Stimulated activated memory B cell treated with anti-CD40 and anti-IgM and Interleukin-4, amounts not matched to agents 10 μg/mL and 1 μg/mL and 100 μg/mL, for 72 hours (primary cell): ENCODE data around the gene PON1.

Source experiments
- ATAC-seq: fragments of 150-1000 bp; cut with Tn5 transposase; 2 replicates; pipeline ENCODE4 v1.10.0; 2021
- H3K27ac Mint-ChIP-seq: one replicate; pipeline ENCODE4 v1.8.0; 2022; ENCODE audit warnings: mild to moderate bottlenecking, mixed read lengths
- H3K27me3 Mint-ChIP-seq: one replicate; pipeline ENCODE4 v1.8.0; 2022; ENCODE audit warnings: mixed read lengths
- H3K36me3 Mint-ChIP-seq: one replicate; pipeline ENCODE4 v1.8.0; 2022; ENCODE audit warnings: mixed read lengths
- H3K4me1 Mint-ChIP-seq: one replicate; pipeline ENCODE4 v1.8.0; 2022; ENCODE audit warnings: mixed read lengths
- H3K4me3 Mint-ChIP-seq: one replicate; pipeline ENCODE4 v1.8.0; 2022; ENCODE audit warnings: mild to moderate bottlenecking, moderate library complexity, mixed read lengths
- H3K9me3 Mint-ChIP-seq: one replicate; pipeline ENCODE4 v1.8.0; 2022; ENCODE audit warnings: mixed read lengths

The PON1 gene

GRCh38 chr7:95323410-95324129 lies 762 bp downstream of the PON1 start:
- no peaks in the 10 kb centered on the region for H3K36me3 Mint-ChIP-seq
- no peak overlapping the region for H3K4me3 Mint-ChIP-seq
- H3K9me3 Mint-ChIP-seq = no peaks in the 10 kb centered on the region
- peaks cover 13% of the 10 kb centered on the region for H3K27me3 Mint-ChIP-seq
- ATAC-seq = no peak
- H3K4me1 Mint-ChIP-seq = peaks cover 4% of the 10 kb centered on the region
- no peak overlapping the region for H3K27ac Mint-ChIP-seq

GRCh38 chr7:95322854-95323253 lies 1.5 kb downstream of the PON1 start:
- Mint-ChIP-seq H3K27ac (no peak overlapping the region), H3K36me3 (no peaks in the 10 kb centered on the region), H3K4me3 (no peak overlapping the region), H3K4me1 (peaks cover 4% of the 10 kb centered on the region), H3K27me3 (peaks cover 9% of the 10 kb centered on the region), H3K9me3 (no peaks in the 10 kb centered on the region)
- ATAC-seq = no peak

GRCh38 chr7:95322396-95322795 lies 1.9 kb downstream of the PON1 start:
- H3K9me3 Mint-ChIP-seq = no peaks in the 10 kb centered on the region
- H3K4me1 Mint-ChIP-seq = peaks cover 4% of the 10 kb centered on the region
- no peak overlapping the region for H3K27ac Mint-ChIP-seq
- H3K27me3 Mint-ChIP-seq = peaks cover 4% of the 10 kb centered on the region
- H3K36me3 Mint-ChIP-seq = no peaks in the 10 kb centered on the region
- no peak for ATAC-seq
- H3K4me3 Mint-ChIP-seq = no peak overlapping the region

GRCh38 chr7:95321720-95322119 lies 2.6 kb downstream of the PON1 start:
- Mint-ChIP-seq H3K4me1 (peaks cover 4% of the 10 kb centered on the region), H3K27me3 (no peaks in the 10 kb centered on the region), H3K4me3 (no peak overlapping the region), H3K9me3 (no peaks in the 10 kb centered on the region), H3K27ac (no peak overlapping the region), H3K36me3 (no peaks in the 10 kb centered on the region)
- no peak for ATAC-seq

DNA sequence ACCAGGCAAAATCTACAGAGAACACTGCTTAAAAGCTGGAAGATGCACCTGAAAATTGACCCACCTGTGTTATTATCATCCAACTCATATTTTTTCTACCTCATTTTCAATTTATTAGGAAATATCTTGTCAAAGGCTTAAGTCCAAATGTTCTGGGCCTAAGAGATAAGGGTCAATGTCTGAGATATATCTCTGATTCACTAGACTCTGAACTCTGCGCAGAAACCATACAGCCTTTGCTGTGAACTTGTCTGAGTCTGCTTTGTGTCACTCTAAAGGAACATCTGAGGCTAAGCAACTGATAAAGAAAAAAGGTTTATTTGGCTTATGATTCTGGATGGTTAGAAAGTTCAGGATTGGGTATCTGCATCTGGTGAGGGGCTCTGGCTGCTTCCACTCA lies 3.7 kb downstream of the PON1 start:
- Mint-ChIP-seq H3K27ac (no peak overlapping the region), H3K9me3 (no peaks in the 10 kb centered on the region), H3K36me3 (no peaks in the 10 kb centered on the region), H3K27me3 (no peaks in the 10 kb centered on the region), H3K4me3 (no peak overlapping the region), H3K4me1 (peaks cover 4% of the 10 kb centered on the region)
- ATAC-seq = no peak

GRCh38 chr7:95319570-95319969 lies 4.8 kb downstream of the PON1 start:
- Mint-ChIP-seq H3K27me3 (peaks cover under 1% of the 10 kb centered on the region), H3K9me3 (no peaks in the 10 kb centered on the region), H3K36me3 (no peaks in the 10 kb centered on the region), H3K27ac (no peak overlapping the region), H3K4me3 (no peak overlapping the region), H3K4me1 (peaks cover 5% of the 10 kb centered on the region)
- ATAC-seq = no peak

DNA sequence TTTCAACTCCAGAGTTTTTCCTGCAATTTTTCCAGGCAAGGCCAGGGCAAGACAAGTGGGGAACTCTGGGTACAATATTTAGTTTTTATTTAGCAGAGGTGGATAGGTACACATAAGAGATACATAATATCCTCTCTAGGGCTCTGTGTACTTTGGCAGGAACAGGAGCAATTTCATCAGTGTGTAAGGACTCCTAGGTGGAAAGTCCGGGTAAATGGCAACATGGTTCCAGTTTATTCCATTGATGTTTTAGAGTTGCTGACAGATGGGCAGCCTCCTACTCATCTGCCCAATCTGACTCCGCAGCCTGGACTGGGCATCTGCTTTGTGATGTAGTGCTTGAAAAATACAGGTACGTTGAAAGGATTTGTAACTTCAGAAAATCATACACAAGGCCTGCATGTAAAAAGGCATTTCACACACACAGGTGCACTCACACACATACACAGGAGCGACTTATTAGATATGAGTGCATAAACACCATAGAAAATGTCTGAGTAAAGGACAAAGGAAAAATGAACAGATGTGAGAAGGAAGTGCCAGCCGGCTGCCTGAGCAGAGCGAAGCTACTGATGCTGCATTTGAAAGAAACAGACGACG lies 5.7 kb downstream of the PON1 start:
- no peaks in the 10 kb centered on the region for H3K36me3 Mint-ChIP-seq
- H3K9me3 Mint-ChIP-seq = no peaks in the 10 kb centered on the region
- H3K4me3 Mint-ChIP-seq = no peak overlapping the region
- ATAC-seq = no peak
- peaks cover 15% of the 10 kb centered on the region for H3K4me1 Mint-ChIP-seq
- H3K27ac Mint-ChIP-seq = no peak overlapping the region
- peaks cover 10% of the 10 kb centered on the region for H3K27me3 Mint-ChIP-seq

DNA sequence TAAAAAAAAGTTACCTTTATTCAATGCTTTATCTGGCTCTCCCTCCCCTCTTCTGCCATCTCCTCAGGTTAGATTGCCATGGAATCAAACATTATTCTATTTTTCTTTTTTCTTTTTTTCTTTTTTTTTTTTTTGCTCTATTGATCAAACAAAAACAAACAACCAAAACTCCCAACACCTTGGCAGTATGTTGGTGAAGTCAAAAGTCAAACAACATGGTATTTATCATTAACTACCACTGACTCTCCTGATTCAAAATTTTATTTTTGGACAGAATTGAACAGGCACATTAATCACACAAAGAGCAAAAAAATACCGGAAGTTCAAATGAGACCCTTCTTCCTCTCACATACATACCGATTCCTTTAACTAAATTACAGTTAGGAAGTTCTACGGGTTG lies 6.4 kb downstream of the PON1 start:
- Mint-ChIP-seq H3K9me3 (no peaks in the 10 kb centered on the region), H3K4me1 (peaks cover 16% of the 10 kb centered on the region), H3K4me3 (no peak overlapping the region), H3K36me3 (no peaks in the 10 kb centered on the region), H3K27ac (no peak overlapping the region), H3K27me3 (peaks cover 14% of the 10 kb centered on the region)
- ATAC-seq = no peak

GRCh38 chr7:95317546-95317945 lies 6.8 kb downstream of the PON1 start:
- Mint-ChIP-seq H3K4me3 (no peak overlapping the region), H3K9me3 (no peaks in the 10 kb centered on the region), H3K27me3 (peaks cover 14% of the 10 kb centered on the region), H3K4me1 (peaks cover 16% of the 10 kb centered on the region), H3K27ac (no peak overlapping the region), H3K36me3 (no peaks in the 10 kb centered on the region)
- ATAC-seq = no peak

DNA sequence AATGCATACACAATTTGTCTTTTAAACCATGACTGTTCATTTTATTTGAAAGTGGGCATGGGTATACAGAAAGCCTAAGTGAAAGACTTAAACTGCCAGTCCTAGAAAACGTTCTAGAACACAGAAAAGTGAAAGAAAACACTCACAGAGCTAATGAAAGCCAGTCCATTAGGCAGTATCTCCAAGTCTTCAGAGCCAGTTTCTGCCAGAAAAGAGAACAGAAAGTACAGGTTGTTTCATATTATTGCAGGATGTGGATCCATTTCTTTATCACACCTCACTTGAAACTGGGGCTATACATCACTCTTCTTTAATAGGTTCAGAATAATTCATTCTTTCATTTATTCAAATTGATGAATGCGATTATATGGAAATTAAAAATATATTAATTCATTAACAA lies 7.7 kb downstream of the PON1 start:
- ATAC-seq = no peak

DNA sequence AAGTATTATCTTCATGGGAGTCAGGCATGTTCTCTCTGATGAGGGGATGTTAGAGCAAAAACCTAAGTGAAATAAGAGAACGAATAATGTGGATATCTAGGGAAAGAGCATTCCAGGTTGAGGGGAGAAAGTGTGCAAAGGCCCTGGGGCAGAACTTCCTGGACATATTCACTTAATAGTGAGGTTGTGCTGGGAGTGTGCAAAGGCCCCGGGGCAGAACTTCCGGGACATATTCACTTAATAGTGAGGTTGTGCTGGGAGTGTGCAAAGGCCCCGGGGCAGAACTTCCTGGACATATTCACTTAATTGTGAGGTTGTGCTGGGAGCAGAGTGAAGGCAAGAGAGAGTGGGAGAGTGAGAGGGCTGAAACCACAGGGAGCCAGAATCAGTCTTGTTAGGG lies 11.8 kb downstream of the PON1 start:
- H3K4me3 Mint-ChIP-seq = no peak overlapping the region
- no peak overlapping the region for H3K27ac Mint-ChIP-seq
- H3K27me3 Mint-ChIP-seq = peaks cover 30% of the 10 kb centered on the region
- ATAC-seq = no peak
- peaks cover 12% of the 10 kb centered on the region for H3K4me1 Mint-ChIP-seq
- no peaks in the 10 kb centered on the region for H3K9me3 Mint-ChIP-seq
- H3K36me3 Mint-ChIP-seq = no peaks in the 10 kb centered on the region

More for the DNA sequence above, 7.7 kb downstream of the PON1 start:
- Mint-ChIP-seq H3K27ac (no peak overlapping the region), H3K4me1 (peaks cover 16% of the 10 kb centered on the region), H3K9me3 (no peaks in the 10 kb centered on the region), H3K27me3 (peaks cover 14% of the 10 kb centered on the region), H3K4me3 (no peak overlapping the region), H3K36me3 (no peaks in the 10 kb centered on the region)

DNA sequence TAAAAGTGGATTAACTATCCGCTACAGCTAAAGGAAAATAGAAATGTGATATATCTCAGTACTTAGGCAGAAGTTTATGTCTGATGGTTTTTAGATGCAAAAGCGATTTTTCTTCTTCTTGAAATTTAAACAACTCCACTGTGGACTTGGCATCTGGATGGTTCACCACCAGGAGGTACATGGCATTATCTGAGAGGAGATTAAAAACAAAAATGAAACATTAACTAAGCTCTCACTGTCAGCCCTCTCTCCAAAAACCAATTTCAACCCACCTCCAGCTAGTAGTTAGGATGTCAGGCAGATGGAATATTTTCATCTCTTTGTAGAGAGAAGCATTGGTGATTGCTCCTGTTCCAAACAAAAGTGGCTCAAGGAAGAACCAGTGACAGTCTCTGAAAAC lies 12.9 kb downstream of the PON1 start:
- H3K9me3 Mint-ChIP-seq = no peaks in the 10 kb centered on the region
- no peak overlapping the region for H3K4me3 Mint-ChIP-seq

GRCh38 chr7:95309951-95310350 lies 14.4 kb downstream of the PON1 start:
- H3K9me3 Mint-ChIP-seq = no peaks in the 10 kb centered on the region
- H3K27ac Mint-ChIP-seq = no peak overlapping the region
- H3K4me1 Mint-ChIP-seq = peaks cover 12% of the 10 kb centered on the region
- no peaks in the 10 kb centered on the region for H3K36me3 Mint-ChIP-seq
- peaks cover 43% of the 10 kb centered on the region for H3K27me3 Mint-ChIP-seq
- no peak overlapping the region for H3K4me3 Mint-ChIP-seq
- no peak for ATAC-seq

More for the DNA sequence above, 12.9 kb downstream of the PON1 start:
- peaks cover 34% of the 10 kb centered on the region for H3K27me3 Mint-ChIP-seq
- H3K36me3 Mint-ChIP-seq = no peaks in the 10 kb centered on the region
- peaks cover 12% of the 10 kb centered on the region for H3K4me1 Mint-ChIP-seq
- no peak overlapping the region for H3K27ac Mint-ChIP-seq
- no peak for ATAC-seq

- H3K4me3 Mint-ChIP-seq = no peak overlapping the region
- no peaks in the 10 kb centered on the region for H3K4me1 Mint-ChIP-seq
- H3K9me3 Mint-ChIP-seq = no peaks in the 10 kb centered on the region
- ATAC-seq = no peak
- H3K27me3 Mint-ChIP-seq = peaks cover 22% of the 10 kb centered on the region
- H3K27ac Mint-ChIP-seq = no peak overlapping the region
- H3K36me3 Mint-ChIP-seq = no peaks in the 10 kb centered on the region
These were observed 19.3 kb downstream of the PON1 start for GRCh38 chr7:95304990-95305389.

DNA sequence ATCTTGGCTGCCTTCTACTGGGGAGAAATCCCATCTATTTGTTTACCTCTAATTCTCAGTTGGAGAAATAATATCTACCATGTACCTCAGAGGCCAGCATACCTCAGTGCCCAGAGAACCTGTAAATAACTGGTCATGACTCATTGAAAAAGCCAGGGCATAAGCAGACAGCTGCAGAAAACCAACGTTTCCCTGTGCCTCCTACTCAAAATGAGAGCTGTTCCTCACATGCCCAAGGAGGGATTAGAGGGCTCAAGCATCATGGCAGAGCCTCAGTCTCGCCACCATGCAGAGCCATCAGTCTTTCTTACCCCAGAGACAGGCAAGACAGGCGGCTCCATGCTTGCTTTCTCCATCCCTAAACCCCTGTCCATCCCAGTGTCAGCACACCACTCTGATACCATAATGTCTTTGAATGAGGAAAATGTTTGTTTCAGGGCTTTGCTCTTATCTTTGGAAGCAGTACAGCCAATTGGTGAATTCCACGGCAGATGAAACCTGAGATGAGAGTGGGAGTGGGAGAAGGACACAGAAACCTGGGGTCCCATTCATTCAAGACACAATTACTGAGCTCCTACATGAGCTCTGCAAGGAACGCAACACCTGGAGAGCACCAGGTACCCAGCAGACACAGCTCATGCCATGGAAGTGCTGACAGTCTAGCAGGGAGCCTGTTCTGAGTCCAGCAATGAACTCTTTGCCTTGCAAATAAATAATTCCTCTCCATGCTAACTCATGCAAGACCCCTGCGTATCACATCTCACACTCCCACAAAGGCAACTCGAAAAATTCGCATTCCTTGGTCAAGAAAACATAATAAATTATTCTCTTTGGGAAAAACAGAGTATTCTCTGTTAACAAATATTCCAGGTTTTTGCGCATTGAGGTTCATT lies 21.1 kb downstream of the PON1 start:
- ATAC-seq = no peak
- Mint-ChIP-seq H3K9me3 (no peaks in the 10 kb centered on the region), H3K27ac (no peak overlapping the region), H3K36me3 (no peaks in the 10 kb centered on the region), H3K27me3 (peaks cover 24% of the 10 kb centered on the region), H3K4me3 (no peak overlapping the region), H3K4me1 (no peaks in the 10 kb centered on the region)
